HL-60/S4 treated with retinoic acid at 250 ng/mL for 4 days and 3 days (cell line): ENCODE data around the gene DIABLO.
"Not testable (repeated sequence)": the region's sequence is repeated elsewhere in the genome, so short reads cannot be mapped to it uniquely, and the experiment has no call there.

ENCODE experiments used
- in situ Hi-C: fragments of 300-500 bp; cut with MboI; formaldehyde crosslinking; loops from 2 replicates; pipeline ENCODE4 v1.7.0; 2022; ENCODE audit warnings: low sequenced_read_pairs

DIABLO gene

GRCh38 chr12:122190842-122191668 is 34.8 kb downstream of the DIABLO start:
- in situ Hi-C loops = no loop called here

GRCh38 chr12:122189626-122190475 is 36.0 kb downstream of the DIABLO start:
- in situ Hi-C loops = no loop called here

GRCh38 chr12:122187466-122187865 is 38.4 kb downstream of the DIABLO start:
- in situ Hi-C loops = no loop called here

- in situ Hi-C loops = no loop called here
Observed at GRCh38 chr12:122185494-122186082, 40.3 kb downstream of the DIABLO start.

GRCh38 chr12:122185079-122185478 is 40.8 kb downstream of the DIABLO start:
- in situ Hi-C loops = no loop called here

- in situ Hi-C loops = no loop called here
Observed at GRCh38 chr12:122184517-122184916, 41.3 kb downstream of the DIABLO start.

- in situ Hi-C loops = no loop called here
Observed at GRCh38 chr12:122183588-122183940, 42.3 kb downstream of the DIABLO start.

GRCh38 chr12:122182887-122183587 is 42.8 kb downstream of the DIABLO start, which contains the start of gene LRRC43:
LRRC43 (plus strand) TSS chr12:122183123; CDS start chr12:122183145, 22 bp downstream.
- in situ Hi-C loops = no loop called here

- in situ Hi-C loops = not testable (repeated sequence)
Observed at GRCh38 chr12:122176473-122176872, 49.4 kb downstream of the DIABLO start.

GRCh38 chr12:122174155-122174845 is 51.6 kb downstream of the DIABLO start, which contains the start of gene IL31:
IL31 (minus strand) TSS chr12:122174221; CDS start chr12:122174172, 49 bp downstream.
- in situ Hi-C loops = no loop called here

- in situ Hi-C loops = no loop called here
Observed at GRCh38 chr12:122172262-122172939, 53.5 kb downstream of the DIABLO start.

- in situ Hi-C loops = no loop called here
Observed at GRCh38 chr12:122171399-122171798, 54.5 kb downstream of the DIABLO start.

GRCh38 chr12:122168492-122168891 is 57.4 kb downstream of the DIABLO start:
- in situ Hi-C loops = no loop called here

GRCh38 chr12:122167356-122167925 is 58.4 kb downstream of the DIABLO start:
- in situ Hi-C loops = no loop called here

GRCh38 chr12:122166422-122167349 is 59.2 kb downstream of the DIABLO start:
- in situ Hi-C loops = no loop called here

GRCh38 chr12:122162976-122163375 is 62.9 kb downstream of the DIABLO start:
- in situ Hi-C loops = no loop called here

- in situ Hi-C loops = no loop called here
Observed at GRCh38 chr12:122161682-122162081, 64.2 kb downstream of the DIABLO start.

GRCh38 chr12:122160761-122161160 is 65.1 kb downstream of the DIABLO start:
- in situ Hi-C loops = no loop called here
